HepG2 (cell line): Measurements from ENCODE around the gene NABP1. TPM values are rescaled to one million over a fixed set of nuclear protein-coding genes. Genes with fewer than 3 reads are reported as not detected.

Experiments
- ATAC-seq: fragments of 200-7000 bp; cut with Tn5 transposase; 3 replicates; pipeline ENCODE4 v1.9.1; 2020; ENCODE audit warnings: mild to moderate bottlenecking, moderate library complexity
- BruUV-seq: library from RNA; stranded (reverse); fragments of 400-500 nt; replicated peaks from 2 replicates; lab custom pipeline; 2021; lab: Mats Ljungman, UMichigan
- CTCF ChIA-PET: fragments of 300-600 bp; formaldehyde crosslinking; extraction: SDS; loops from one replicate; lab custom pipeline; 2021; ENCODE audit warnings: low total read pairs, inconsistent platforms, low intra/inter-chr PET ratio; lab: Yijun Ruan, JAX
- POLR2A ChIA-PET: fragments of 350-600 bp; sonication (Branson Sonifier 250); formaldehyde crosslinking; loops from one replicate; lab custom pipeline; 2020; ENCODE audit warnings: antibody characterized with exemption, inconsistent platforms; lab: Yijun Ruan, JAX
- DNase-seq: peaks from one replicate; pipeline ENCODE4 v3.0.0-alpha.2; 2015; ENCODE audit warnings: low spot score
- FAIRE-seq: peaks from 3 replicates; lab custom pipeline; 2011; peaks lifted over from hg19 to GRCh38; lab: Jason Lieb, UNC
- H2AFZ ChIP-seq: one replicate; pipeline ENCODE4 v1.6.1; 2011; ENCODE audit warnings: low read length, inconsistent platforms
- H3K27ac ChIP-seq: fragments of 300-600 bp; 3 replicates; pipeline ENCODE4 v1.8.0; 2011; ENCODE audit warnings: mixed run types, mild to moderate bottlenecking, mixed read lengths, low read length, inconsistent platforms; ENCODE audit not compliant: insufficient read depth; ENCODE audit errors: extremely low read length
- H3K27me3 ChIP-seq, 2 experiments: fragments of 200-600 bp in 1 of 2; 2 replicates in 1 of 2; 3 replicates in 1 of 2; pipeline versions ENCODE4 v1.6.0 to v1.8.0; 2011; ENCODE audit warnings: low read length in 2 of 2, mild to moderate bottlenecking in 2 of 2, moderate library complexity in 2 of 2, inconsistent platforms in 1 of 2; ENCODE audit not compliant: insufficient read depth in 2 of 2, control insufficient read depth in 1 of 2
- H3K36me3 ChIP-seq, 2 experiments: fragments of 200-600 bp in 1 of 2; replicated peaks in 1 of 2; 2 replicates in 1 of 2; 3 replicates in 1 of 2; pipeline versions ENCODE4 v1.5.1 to v1.8.0; 2011; ENCODE audit warnings: low read length in 2 of 2, inconsistent platforms in 1 of 2; ENCODE audit not compliant: insufficient read depth in 2 of 2, control insufficient read depth in 1 of 2
- H3K4me1 ChIP-seq: 2 replicates; pipeline ENCODE4 v1.5.1; 2012; ENCODE audit warnings: low read length, inconsistent platforms; ENCODE audit not compliant: insufficient read depth
- H3K4me2 ChIP-seq: 2 replicates; pipeline ENCODE4 v1.6.0; 2011; ENCODE audit warnings: low read depth, low read length, inconsistent platforms
- H3K4me3 ChIP-seq, 3 experiments: fragments of 200-600 bp in 1 of 3; sonication (generic), shearing (Covaris generic) in 1 of 3; replicated peaks in 1 of 3; 2 replicates each; pipeline ENCODE4 v1.5.1; 2011 to 2016; ENCODE audit warnings: low read length in 3 of 3, inconsistent platforms in 2 of 3, low read depth in 2 of 3, mild to moderate bottlenecking in 2 of 3, control low read depth in 1 of 3, mixed read lengths in 1 of 3; ENCODE audit not compliant: insufficient read depth in 1 of 3
- H3K79me2 ChIP-seq: one replicate; pipeline ENCODE4 v1.6.1; 2011; ENCODE audit warnings: low read length, inconsistent platforms; ENCODE audit not compliant: insufficient read depth
- H3K9ac ChIP-seq: 2 replicates; pipeline ENCODE4 v1.6.0; 2011; ENCODE audit warnings: mild to moderate bottlenecking, low read depth, low read length, inconsistent platforms; ENCODE audit not compliant: insufficient read depth
- H3K9me3 ChIP-seq: 2 replicates; pipeline ENCODE4 v1.5.1; 2012; ENCODE audit warnings: mild to moderate bottlenecking, low read length
- H4K20me1 ChIP-seq: 2 replicates; pipeline ENCODE4 v1.6.0; 2011; ENCODE audit warnings: inconsistent platforms, mild to moderate bottlenecking, low read length, moderate library complexity; ENCODE audit not compliant: insufficient read depth
- CEBPB ChIP-seq: IDR thresholded peaks from 2 replicates; pipeline ENCODE4 v1.6.1; 2011; ENCODE audit warnings: low read depth, low read length, improper control_type of control experiment, borderline replicate concordance
- CEBPG ChIP-seq: IDR thresholded peaks from 2 replicates; pipeline ENCODE4 v1.6.1; 2016
- CEBPZ ChIP-seq: IDR thresholded peaks from 2 replicates; pipeline ENCODE4 v1.6.1; 2012; ENCODE audit warnings: low read length, improper control_type of control experiment
- CHD2 ChIP-seq: IDR thresholded peaks from 2 replicates; pipeline ENCODE4 v1.6.1; 2011; ENCODE audit warnings: low read depth, low read length, improper control_type of control experiment
- FOXO1 ChIP-seq: sonication (generic); formaldehyde crosslinking; IDR thresholded peaks from 2 replicates; pipeline ENCODE4 v1.4.0; 2020; ENCODE audit warnings: missing genetic modification reagents
- FOXP1 ChIP-seq, 2 experiments: fragments of 450-650 bp in 1 of 2; IDR thresholded peaks; 2 replicates each; pipeline ENCODE4 v1.6.1; 2017 to 2018; ENCODE audit warnings: antibody characterized with exemption in 1 of 2
- PCBP2 ChIP-seq: fragments of 200-400 bp; formaldehyde crosslinking; optimal IDR thresholded peaks from 2 replicates; pipeline ENCODE3; 2018; ENCODE audit warnings: low read length, low read depth; ENCODE audit not compliant: poor library complexity, severe bottlenecking
- ZFP36L1 ChIP-seq: sonication (generic); formaldehyde crosslinking; IDR thresholded peaks from 2 replicates; pipeline ENCODE4 v1.8.0; 2022; ENCODE audit warnings: mild to moderate bottlenecking, missing genetic modification reagents, moderate library complexity
- ZNF337 ChIP-seq: sonication (generic); formaldehyde crosslinking; IDR thresholded peaks from 2 replicates; pipeline ENCODE4 v1.5.1; 2020; ENCODE audit warnings: missing genetic modification reagents, low read depth, mild to moderate bottlenecking, borderline replicate concordance
- WGBS: methylation state at CpG from one replicate; pipeline ENCODE4 v1.1.6; 2017; ENCODE audit warnings: low lambda C conversion rate; 5-methylcytosine and 5-hydroxymethylcytosine counted together
- in situ Hi-C: cut with HindIII; loops from 2 replicates; pipeline ENCODE4 v1.10.0; 2017; ENCODE audit warnings: low pct_unique_long_range_greater_than_20kb; ENCODE audit not compliant: extremely low pct_ligation_motif_present
- intact Hi-C: fragments of 100-400 bp; cut with micrococcal nuclease; formaldehyde crosslinking; loops from one replicate; pipeline ENCODE4 v1.10.0; 2022; ENCODE audit not compliant: unreplicated experiment
- polyA plus RNA-seq, 8 experiments: library from polyadenylated mRNA; depleted of rRNA in 3 of 8; stranded (reverse) in 7 of 8; unstranded in 1 of 8; fragments of >200 nt; fragmentation: Illumina TruSeq in 4 of 8; extraction: Trizol in 4 of 8; gene quantifications; 2 replicates each; pipeline versions ENCODE4 v1.2.1 to v1.2.3, GENCODE V29; 2011 to 2016; ENCODE audit warnings: low read depth in 4 of 8, missing spikeins in 1 of 8, mixed read lengths in 1 of 8; ENCODE audit not compliant: insufficient read depth in 1 of 8
- total RNA-seq, 5 experiments: library from RNA; depleted of rRNA; stranded (reverse); fragments of >200 nt; fragmentation: Illumina TruSeq; extraction: Trizol; gene quantifications; 2 replicates each; pipeline ENCODE4 v1.2.3, GENCODE V29; 2016; ENCODE audit warnings: low read depth in 1 of 5
- TF ChIP-seq, protein P1 (sequence below): IDR thresholded peaks from 2 replicates; pipeline ENCODE4 v1.4.0; 2020; ENCODE audit warnings: mild to moderate bottlenecking, missing genetic modification reagents

Gene NABP1
- total and polyA plus RNA-seq, 2 of the 13 experiments (the other 11 are each of a cell fraction or from before 2014, with no cell fraction given), result 14.9 to 19.8 TPM

DNA sequence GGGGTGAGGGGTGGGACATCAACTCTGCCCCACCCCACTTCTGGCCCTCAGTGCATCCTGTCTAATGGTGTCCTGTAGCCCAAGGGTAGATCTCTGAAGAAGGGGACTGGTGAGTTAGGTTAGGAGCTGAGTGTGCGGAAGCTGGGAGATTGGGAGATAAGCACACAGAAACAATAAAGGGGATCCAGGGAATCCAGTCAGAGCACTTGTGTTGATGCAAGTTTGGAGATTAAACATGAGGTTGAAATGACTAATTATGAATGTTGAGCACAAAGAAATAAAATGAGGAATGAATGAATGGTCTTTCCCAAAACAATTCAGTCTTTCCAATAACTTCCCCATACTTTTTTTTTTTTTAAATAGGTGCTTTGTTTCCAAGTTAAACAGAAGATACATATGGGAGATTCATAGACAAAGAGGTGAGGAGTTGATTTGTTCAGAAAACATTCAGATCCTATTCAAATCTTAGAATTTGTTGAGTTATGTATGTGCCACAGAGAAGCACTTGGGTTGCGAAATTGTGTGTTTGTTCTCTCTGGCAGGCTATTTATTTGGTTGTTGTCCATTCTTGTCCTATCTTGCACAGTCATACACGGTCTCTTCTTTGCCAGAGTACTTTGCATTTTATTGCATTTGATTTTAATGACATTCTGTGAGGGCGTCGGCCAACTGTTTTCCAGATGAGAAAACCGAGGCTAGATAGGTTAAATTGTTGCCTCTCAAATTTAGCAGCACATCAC lies 31.6 kb upstream of the NABP1 start:
- intact Hi-C loops (no loop called here), in situ Hi-C loops (no loop called here)
- ChIA-PET POLR2A (interaction anchor here (1.2 kb wide), 1 partner anchor 31 kb away, joined by 4 read pairs; the partner anchor contains the start of gene NABP1), CTCF (no interaction called here)
- H4K20me1 ChIP-seq, result no peaks in the 10 kb centered on the region
- no TSS peak for BruUV-seq
- TF ChIP-seq ZNF337 (CRISPR knock-in tag) (no peak), CEBPZ (no peak), FOXO1 (CRISPR knock-in tag) (no peak), CHD2 (no peak), FOXP1 (IDR thresholded peaks at IDR 0.05) (no peak), FOXP1 (CRISPR knock-in tag; IDR thresholded peaks at IDR 0.05) (peak; percentile 65), ZFP36L1 (CRISPR knock-in tag) (no peak), CEBPB (peak; percentile 79), CEBPG (CRISPR knock-in tag) (0 out of 2 replicates have a peak, but pooled peaks have one; percentile 18), PCBP2 (no peak)
- TF ChIP-seq, protein P1, sequence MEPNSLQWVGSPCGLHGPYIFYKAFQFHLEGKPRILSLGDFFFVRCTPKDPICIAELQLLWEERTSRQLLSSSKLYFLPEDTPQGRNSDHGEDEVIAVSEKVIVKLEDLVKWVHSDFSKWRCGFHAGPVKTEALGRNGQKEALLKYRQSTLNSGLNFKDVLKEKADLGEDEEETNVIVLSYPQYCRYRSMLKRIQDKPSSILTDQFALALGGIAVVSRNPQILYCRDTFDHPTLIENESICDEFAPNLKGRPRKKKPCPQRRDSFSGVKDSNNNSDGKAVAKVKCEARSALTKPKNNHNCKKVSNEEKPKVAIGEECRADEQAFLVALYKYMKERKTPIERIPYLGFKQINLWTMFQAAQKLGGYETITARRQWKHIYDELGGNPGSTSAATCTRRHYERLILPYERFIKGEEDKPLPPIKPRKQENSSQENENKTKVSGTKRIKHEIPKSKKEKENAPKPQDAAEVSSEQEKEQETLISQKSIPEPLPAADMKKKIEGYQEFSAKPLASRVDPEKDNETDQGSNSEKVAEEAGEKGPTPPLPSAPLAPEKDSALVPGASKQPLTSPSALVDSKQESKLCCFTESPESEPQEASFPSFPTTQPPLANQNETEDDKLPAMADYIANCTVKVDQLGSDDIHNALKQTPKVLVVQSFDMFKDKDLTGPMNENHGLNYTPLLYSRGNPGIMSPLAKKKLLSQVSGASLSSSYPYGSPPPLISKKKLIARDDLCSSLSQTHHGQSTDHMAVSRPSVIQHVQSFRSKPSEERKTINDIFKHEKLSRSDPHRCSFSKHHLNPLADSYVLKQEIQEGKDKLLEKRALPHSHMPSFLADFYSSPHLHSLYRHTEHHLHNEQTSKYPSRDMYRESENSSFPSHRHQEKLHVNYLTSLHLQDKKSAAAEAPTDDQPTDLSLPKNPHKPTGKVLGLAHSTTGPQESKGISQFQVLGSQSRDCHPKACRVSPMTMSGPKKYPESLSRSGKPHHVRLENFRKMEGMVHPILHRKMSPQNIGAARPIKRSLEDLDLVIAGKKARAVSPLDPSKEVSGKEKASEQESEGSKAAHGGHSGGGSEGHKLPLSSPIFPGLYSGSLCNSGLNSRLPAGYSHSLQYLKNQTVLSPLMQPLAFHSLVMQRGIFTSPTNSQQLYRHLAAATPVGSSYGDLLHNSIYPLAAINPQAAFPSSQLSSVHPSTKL, result peak; percentile 19; the same call in 1 of the 2 replicates
- 56% methylated on average over 6 of the region's 6 CpGs for WGBS
- ATAC-seq (no peak), FAIRE-seq (no peak), DNase-seq (no peak)
- 0 out of 2 replicates have a peak, but pooled peaks cover 6% of the 10 kb centered on the region for H3K4me1 ChIP-seq
- no peak overlapping the region for H3K4me2 ChIP-seq
- no peak overlapping the region for H3K27ac ChIP-seq
- H3K36me3 ChIP-seq, result no peaks in the 10 kb centered on the region
- no peak overlapping the region for H3K9ac ChIP-seq
- no peaks in the 10 kb centered on the region for H3K27me3 ChIP-seq
- H2AFZ ChIP-seq, result no peak overlapping the region
- H3K4me3 ChIP-seq, result no peak overlapping the region
- no peaks in the 10 kb centered on the region for H3K79me2 ChIP-seq
- H3K9me3 ChIP-seq, result no peaks in the 10 kb centered on the region
